Trophoblast cell (in vitro differentiated cells and primary cell): ENCODE data around the gene THY1.

Experiments used
- DNase-seq, 2 donors: peaks; one replicate each; pipeline ENCODE4 v3.0.0-alpha.2; 2016
- H2AFZ ChIP-seq: 2 replicates; pipeline ENCODE4 v1.6.1; 2013; ENCODE audit warnings: low read length, moderate library complexity, mild to moderate bottlenecking; ENCODE audit not compliant: insufficient read depth, poor library complexity
- H2AK5ac ChIP-seq: 2 replicates; pipeline ENCODE4 v1.6.1; 2013; ENCODE audit warnings: mild to moderate bottlenecking, low read length
- H2BK120ac ChIP-seq: 2 replicates; pipeline ENCODE4 v1.6.1; 2013; ENCODE audit warnings: low read length, mild to moderate bottlenecking, moderate library complexity; ENCODE audit not compliant: insufficient read depth, poor library complexity
- H2BK12ac ChIP-seq: 2 replicates; pipeline ENCODE4 v1.6.1; 2013; ENCODE audit warnings: mild to moderate bottlenecking, low read length, moderate library complexity
- H2BK5ac ChIP-seq: 2 replicates; pipeline ENCODE4 v1.6.1; 2013; ENCODE audit warnings: low read length, low read depth, moderate library complexity, mild to moderate bottlenecking; ENCODE audit not compliant: poor library complexity
- H3K14ac ChIP-seq: 2 replicates; pipeline ENCODE4 v1.6.1; 2013; ENCODE audit warnings: mild to moderate bottlenecking, low read length
- H3K18ac ChIP-seq: 2 replicates; pipeline ENCODE4 v1.6.1; 2013; ENCODE audit warnings: mild to moderate bottlenecking, low read length
- H3K23ac ChIP-seq: 2 replicates; pipeline ENCODE4 v1.6.1; 2013; ENCODE audit warnings: low read length
- H3K27ac ChIP-seq: 2 replicates; pipeline ENCODE4 v1.5.1; 2013; ENCODE audit warnings: low read depth, mild to moderate bottlenecking, inconsistent platforms, low read length, moderate library complexity
- H3K27me3 ChIP-seq: 2 replicates; pipeline ENCODE4 v1.6.1; 2013; ENCODE audit warnings: inconsistent platforms, mild to moderate bottlenecking, low read length, moderate library complexity; ENCODE audit not compliant: insufficient read depth
- H3K36me3 ChIP-seq, 2 experiments: 1 replicate in 1 of 2; 2 replicates in 1 of 2; pipeline ENCODE4 v1.6.1; 2013; ENCODE audit warnings: low read length in 2 of 2, mild to moderate bottlenecking in 2 of 2, moderate library complexity in 1 of 2; ENCODE audit not compliant: insufficient read depth in 2 of 2, control insufficient read depth in 1 of 2
- H3K4ac ChIP-seq: 2 replicates; pipeline ENCODE4 v1.6.1; 2013; ENCODE audit warnings: low read depth, mild to moderate bottlenecking, low read length, moderate library complexity
- H3K4me1 ChIP-seq, 2 experiments: 1 replicate in 1 of 2; 2 replicates in 1 of 2; pipeline ENCODE4 v1.6.1; 2013; ENCODE audit warnings: low read length in 2 of 2, mild to moderate bottlenecking in 2 of 2, moderate library complexity in 1 of 2; ENCODE audit not compliant: insufficient read depth in 2 of 2, control insufficient read depth in 1 of 2
- H3K4me2 ChIP-seq: 2 replicates; pipeline ENCODE4 v1.6.1; 2013; ENCODE audit warnings: inconsistent platforms, mild to moderate bottlenecking, low read length, moderate library complexity
- H3K4me3 ChIP-seq: 2 replicates; pipeline ENCODE4 v1.5.1; 2013; ENCODE audit warnings: mild to moderate bottlenecking, low read depth, low read length, inconsistent platforms
- H3K79me1 ChIP-seq: one replicate; pipeline ENCODE4 v1.6.1; 2013; ENCODE audit warnings: low read length
- H3K79me2 ChIP-seq: 2 replicates; pipeline ENCODE4 v1.6.1; 2013; ENCODE audit warnings: low read length, mild to moderate bottlenecking; ENCODE audit not compliant: control insufficient read depth, insufficient read depth, poor library complexity
- H3K9ac ChIP-seq: 2 replicates; pipeline ENCODE4 v1.6.1; 2013; ENCODE audit warnings: mild to moderate bottlenecking, low read length
- H3K9me3 ChIP-seq: 2 replicates; pipeline ENCODE4 v1.6.1; 2013; ENCODE audit warnings: low read depth, mild to moderate bottlenecking, control low read depth, inconsistent platforms, low read length; ENCODE audit not compliant: insufficient read depth
- H4K12ac ChIP-seq: 2 replicates; pipeline ENCODE4 v1.6.1; 2013; ENCODE audit warnings: low read depth, mild to moderate bottlenecking, low read length, moderate library complexity
- H4K8ac ChIP-seq: 2 replicates; pipeline ENCODE4 v1.6.1; 2013; ENCODE audit warnings: low read depth, mild to moderate bottlenecking, low read length, moderate library complexity
- H4K91ac ChIP-seq: one replicate; pipeline ENCODE4 v1.6.1; 2013; ENCODE audit warnings: low read depth, mild to moderate bottlenecking, low read length, moderate library complexity
- WGBS: extraction: QIAGEN DNeasy Blood & Tissue Kit; methylation state at CpG from one replicate; pipeline ENCODE4 v1.1.7; 2013; ENCODE audit warnings: missing lambda C conversion rate; ENCODE audit not compliant: insufficient read length, insufficient coverage; ENCODE audit errors: extremely low coverage; 5-methylcytosine and 5-hydroxymethylcytosine counted together

The THY1 gene

GRCh38 chr11:119436711-119437110 lies 13.7 kb upstream of the THY1 start:
- H4K12ac ChIP-seq, result no peak overlapping the region
- H3K27me3 ChIP-seq, result no peaks in the 10 kb centered on the region
- no peak overlapping the region for H3K4ac ChIP-seq
- H3K9me3 ChIP-seq, result no peaks in the 10 kb centered on the region
- no peak overlapping the region for H3K4me2 ChIP-seq
- H2BK120ac ChIP-seq, result no peak overlapping the region
- no peak overlapping the region for H4K8ac ChIP-seq
- H2AFZ ChIP-seq, result no peak overlapping the region
- H3K14ac ChIP-seq, result no peak overlapping the region
- H2BK5ac ChIP-seq, result no peak overlapping the region
- no peak overlapping the region for H3K4me3 ChIP-seq
- no peak overlapping the region for H4K91ac ChIP-seq
- H3K18ac ChIP-seq, result no peak overlapping the region
- H2AK5ac ChIP-seq, result no peak overlapping the region
- H3K36me3 ChIP-seq, result no peaks in the 10 kb centered on the region
- H3K27ac ChIP-seq, result no peak overlapping the region
- no peak overlapping the region for H3K23ac ChIP-seq
- H3K4me1 ChIP-seq, result peaks cover 4 to 8% of the 10 kb centered on the region in 2 experiments
- no peak for DNase-seq
- H3K9ac ChIP-seq, result no peak overlapping the region
- H3K79me2 ChIP-seq, result no peaks in the 10 kb centered on the region
- H2BK12ac ChIP-seq, result no peak overlapping the region
- no peaks in the 10 kb centered on the region for H3K79me1 ChIP-seq
- no CpG with 5 or more reads among the region's 2 CpGs for WGBS

GRCh38 chr11:119436093-119436492 lies 13.1 kb upstream of the THY1 start:
- no peak overlapping the region for H2BK120ac ChIP-seq
- no peak overlapping the region for H4K8ac ChIP-seq
- H3K36me3 ChIP-seq, result no peaks in the 10 kb centered on the region
- H4K12ac ChIP-seq, result no peak overlapping the region
- no peak overlapping the region for H3K14ac ChIP-seq
- no peak overlapping the region for H2BK5ac ChIP-seq
- H3K9ac ChIP-seq, result no peak overlapping the region
- no peaks in the 10 kb centered on the region for H3K27me3 ChIP-seq
- no peaks in the 10 kb centered on the region for H3K9me3 ChIP-seq
- H3K4ac ChIP-seq, result no peak overlapping the region
- no peaks in the 10 kb centered on the region for H3K79me2 ChIP-seq
- H2AK5ac ChIP-seq, result no peak overlapping the region
- no peak overlapping the region for H3K4me3 ChIP-seq
- H3K23ac ChIP-seq, result no peak overlapping the region
- H2BK12ac ChIP-seq, result no peak overlapping the region
- H3K4me2 ChIP-seq, result no peak overlapping the region
- no peak overlapping the region for H3K18ac ChIP-seq
- H3K79me1 ChIP-seq, result no peaks in the 10 kb centered on the region
- H4K91ac ChIP-seq, result no peak overlapping the region
- no peak overlapping the region for H3K27ac ChIP-seq
- DNase-seq, result no peak
- WGBS, result no CpG with 5 or more reads among the region's 7 CpGs
- H2AFZ ChIP-seq, result no peak overlapping the region
- peaks cover 4 to 8% of the 10 kb centered on the region in 2 experiments for H3K4me1 ChIP-seq

GRCh38 chr11:119434591-119435330 lies 11.8 kb upstream of the THY1 start:
- no peak overlapping the region for H2BK5ac ChIP-seq
- H4K8ac ChIP-seq, result no peak overlapping the region
- no peak overlapping the region for H2BK12ac ChIP-seq
- H3K18ac ChIP-seq, result no peak overlapping the region
- H3K27me3 ChIP-seq, result no peaks in the 10 kb centered on the region
- no peak overlapping the region for H4K91ac ChIP-seq
- H3K4ac ChIP-seq, result no peak overlapping the region
- DNase-seq, result no peak
- no peak overlapping the region for H3K4me2 ChIP-seq
- no peak overlapping the region for H3K14ac ChIP-seq
- H2AK5ac ChIP-seq, result no peak overlapping the region
- no peak overlapping the region for H2AFZ ChIP-seq
- H3K9me3 ChIP-seq, result no peaks in the 10 kb centered on the region
- no peaks in the 10 kb centered on the region for H3K79me1 ChIP-seq
- no peak overlapping the region for H2BK120ac ChIP-seq
- no CpG with 5 or more reads among the region's 1 CpG for WGBS
- H3K4me1 ChIP-seq, result peaks cover 4 to 10% of the 10 kb centered on the region in 2 experiments
- no peak overlapping the region for H3K27ac ChIP-seq
- peak overlapping the region; percentile 14 for H3K23ac ChIP-seq
- peak overlapping the region; percentile 7 for H3K4me3 ChIP-seq
- H3K36me3 ChIP-seq, result no peaks in the 10 kb centered on the region
- no peak overlapping the region for H3K9ac ChIP-seq
- no peaks in the 10 kb centered on the region for H3K79me2 ChIP-seq
- no peak overlapping the region for H4K12ac ChIP-seq

- H3K36me3 ChIP-seq, result no peaks in the 10 kb centered on the region
- H3K18ac ChIP-seq, result no peak overlapping the region
- no peaks in the 10 kb centered on the region for H3K9me3 ChIP-seq
- no peak overlapping the region for H2AK5ac ChIP-seq
- H3K9ac ChIP-seq, result no peak overlapping the region
- WGBS, result no CpG with 5 or more reads among the region's 1 CpG
- H4K8ac ChIP-seq, result no peak overlapping the region
- no peaks in the 10 kb centered on the region for H3K27me3 ChIP-seq
- H2BK120ac ChIP-seq, result no peak overlapping the region
- H3K4me2 ChIP-seq, result no peak overlapping the region
- peaks cover 4 to 13% of the 10 kb centered on the region in 2 experiments for H3K4me1 ChIP-seq
- no peak overlapping the region for H3K4me3 ChIP-seq
- no peak overlapping the region for H3K27ac ChIP-seq
- DNase-seq, result no peak
- no peak overlapping the region for H2AFZ ChIP-seq
- H4K12ac ChIP-seq, result no peak overlapping the region
- no peak overlapping the region for H4K91ac ChIP-seq
- no peak overlapping the region for H2BK5ac ChIP-seq
- no peak overlapping the region for H3K23ac ChIP-seq
- no peak overlapping the region for H3K14ac ChIP-seq
- no peaks in the 10 kb centered on the region for H3K79me2 ChIP-seq
- H3K4ac ChIP-seq, result no peak overlapping the region
- no peak overlapping the region for H2BK12ac ChIP-seq
- no peaks in the 10 kb centered on the region for H3K79me1 ChIP-seq
These were observed 10.4 kb upstream of the THY1 start for GRCh38 chr11:119433358-119433725.
